ENCODE data around the gene CPB2.

DNA sequence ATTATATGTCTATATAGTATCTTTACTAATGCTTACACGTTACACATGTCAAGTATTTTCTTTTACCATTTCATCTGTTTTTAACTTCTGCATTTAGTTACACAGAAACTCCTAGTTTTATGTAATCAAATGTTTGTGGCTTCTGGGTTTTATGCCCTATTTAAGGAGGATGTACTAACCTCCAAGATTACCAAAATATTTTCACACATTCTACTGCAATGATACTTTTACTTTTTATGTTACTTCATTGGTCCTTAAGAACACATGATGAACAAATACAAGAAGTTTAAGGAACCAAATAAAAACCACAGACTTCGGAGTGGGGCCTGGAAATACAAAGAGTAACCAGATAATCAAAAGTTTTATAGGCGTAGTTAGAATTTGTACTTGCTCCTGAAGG lies 89.5 kb downstream of the CPB2 start:
- TF ChIP-seq, protein P1, sequence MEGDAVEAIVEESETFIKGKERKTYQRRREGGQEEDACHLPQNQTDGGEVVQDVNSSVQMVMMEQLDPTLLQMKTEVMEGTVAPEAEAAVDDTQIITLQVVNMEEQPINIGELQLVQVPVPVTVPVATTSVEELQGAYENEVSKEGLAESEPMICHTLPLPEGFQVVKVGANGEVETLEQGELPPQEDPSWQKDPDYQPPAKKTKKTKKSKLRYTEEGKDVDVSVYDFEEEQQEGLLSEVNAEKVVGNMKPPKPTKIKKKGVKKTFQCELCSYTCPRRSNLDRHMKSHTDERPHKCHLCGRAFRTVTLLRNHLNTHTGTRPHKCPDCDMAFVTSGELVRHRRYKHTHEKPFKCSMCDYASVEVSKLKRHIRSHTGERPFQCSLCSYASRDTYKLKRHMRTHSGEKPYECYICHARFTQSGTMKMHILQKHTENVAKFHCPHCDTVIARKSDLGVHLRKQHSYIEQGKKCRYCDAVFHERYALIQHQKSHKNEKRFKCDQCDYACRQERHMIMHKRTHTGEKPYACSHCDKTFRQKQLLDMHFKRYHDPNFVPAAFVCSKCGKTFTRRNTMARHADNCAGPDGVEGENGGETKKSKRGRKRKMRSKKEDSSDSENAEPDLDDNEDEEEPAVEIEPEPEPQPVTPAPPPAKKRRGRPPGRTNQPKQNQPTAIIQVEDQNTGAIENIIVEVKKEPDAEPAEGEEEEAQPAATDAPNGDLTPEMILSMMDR (IDR thresholded peaks at IDR 0.05) = no peak
- TF ChIP-seq POLR2A (IDR thresholded peaks at IDR 0.05) = no peak
